ENCODE measurements around the gene MTHFR. TPM values are rescaled to one million over a fixed set of nuclear protein-coding genes. Genes with fewer than 3 reads are reported as not detected.

MTHFR gene
- total RNA-seq, 1 experiment from 2014 or later, result 22.2 TPM

DNA sequence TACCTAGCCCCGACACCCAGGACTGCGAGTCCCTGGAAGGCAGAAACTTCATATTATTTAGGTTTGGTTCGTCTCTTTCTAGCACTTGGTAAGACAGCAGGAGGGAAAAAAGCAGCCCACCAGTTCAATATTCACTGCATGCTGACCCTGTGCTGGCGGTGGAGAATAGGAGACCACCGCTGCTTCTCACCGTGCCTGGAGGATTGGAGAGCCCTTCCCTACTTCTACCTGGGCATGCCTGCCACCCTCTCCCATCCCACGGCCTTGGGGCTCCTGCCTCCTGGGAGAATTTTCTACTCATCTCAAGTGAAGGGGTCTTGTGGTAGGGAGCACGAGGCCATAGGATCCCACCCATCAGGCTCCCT, 5.4 kb downstream of the MTHFR start:
- Histone ChIP-seq H3F3A (ENCODE audit: insufficient read depth, low read depth) (peaks cover 8% of the 10 kb centered on the region; the same call in 1 of the 2 replicates), H3K36me3 (ENCODE audit: low read depth) (no peaks in the 10 kb centered on the region), H3K4me2 (no peak overlapping the region), H4K20me1 (ENCODE audit: insufficient read depth) (no peaks in the 10 kb centered on the region), H3K9me3 (ENCODE audit: insufficient read depth, low read depth) (no peaks in the 10 kb centered on the region), H3K27me3 (ENCODE audit: insufficient read depth, low read depth) (no peaks in the 10 kb centered on the region), H3K4me1 (replicated peaks; ENCODE audit: insufficient read depth) (peaks cover 10% of the 10 kb centered on the region; the same call in 1 of the 2 replicates), H3K27ac (no peak overlapping the region), H2AFZ (no peak overlapping the region), H3K4me3 (no peak overlapping the region), H3K9me2 (ENCODE audit: insufficient read depth) (no peaks in the 10 kb centered on the region), H3K79me2 (ENCODE audit: low read depth) (no peaks in the 10 kb centered on the region)
- intact Hi-C loops (cut with micrococcal nuclease; ENCODE audit: unreplicated experiment), result no loop called here
- TF ChIP-seq CTCF (conservative IDR thresholded peaks at IDR 0.05), result no peak
- TF ChIP-seq EZH2 (IDR thresholded peaks at IDR 0.05; ENCODE audit: low read depth), result no peak
- ChIA-PET CTCF (no interaction called here), POLR2A (ENCODE audit: unreplicated experiment) (no interaction called here)
- no peak for DNase-seq
- no TSS peak for BruUV-seq (replicated peaks)

GRCh38 chr1:11799896-11800295, 5.9 kb downstream of the MTHFR start:
- TF ChIP-seq EZH2 (IDR thresholded peaks at IDR 0.05; ENCODE audit: low read depth) (no peak), CTCF (conservative IDR thresholded peaks at IDR 0.05) (no peak)
- intact Hi-C loops (cut with micrococcal nuclease; ENCODE audit: unreplicated experiment), result no loop called here
- Histone ChIP-seq H3K27me3 (ENCODE audit: insufficient read depth, low read depth) (no peaks in the 10 kb centered on the region), H3K9me2 (ENCODE audit: insufficient read depth) (no peaks in the 10 kb centered on the region), H3F3A (ENCODE audit: insufficient read depth, low read depth) (peaks cover 4% of the 10 kb centered on the region; the same call in 1 of the 2 replicates), H4K20me1 (ENCODE audit: insufficient read depth) (no peaks in the 10 kb centered on the region), H3K27ac (no peak overlapping the region), H3K36me3 (ENCODE audit: low read depth) (no peaks in the 10 kb centered on the region), H2AFZ (no peak overlapping the region), H3K4me1 (replicated peaks; ENCODE audit: insufficient read depth) (peaks cover 10% of the 10 kb centered on the region; the same call in 1 of the 2 replicates), H3K79me2 (ENCODE audit: low read depth) (no peaks in the 10 kb centered on the region), H3K4me2 (no peak overlapping the region), H3K9me3 (ENCODE audit: insufficient read depth, low read depth) (no peaks in the 10 kb centered on the region), H3K4me3 (no peak overlapping the region)
- BruUV-seq (replicated peaks), result no TSS peak
- CTCF ChIA-PET, result no interaction called here
- DNase-seq, result no peak
- POLR2A ChIA-PET (ENCODE audit: unreplicated experiment), result no interaction called here

DNA sequence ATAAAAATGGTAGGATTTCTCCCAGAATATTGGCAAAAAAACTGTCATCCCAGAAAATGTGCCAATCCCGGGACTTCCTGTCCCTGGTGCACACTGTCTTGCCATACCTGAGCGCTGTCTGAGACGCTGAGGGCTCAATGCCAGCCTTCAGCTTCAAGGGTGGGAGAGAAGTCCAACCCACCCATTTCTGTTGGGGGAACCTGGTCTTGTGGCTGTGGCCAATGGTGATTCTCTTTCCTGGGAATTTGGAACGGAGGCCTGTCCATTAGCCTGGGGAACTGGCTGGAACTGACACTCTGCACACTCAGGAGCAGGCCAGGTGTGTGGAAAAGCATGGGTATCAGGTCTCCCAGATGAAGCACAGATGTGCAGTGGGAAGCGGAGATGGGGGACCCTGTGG, 6.7 kb downstream of the MTHFR start:
- Histone ChIP-seq H3K27ac (no peak overlapping the region), H3K4me1 (replicated peaks; ENCODE audit: insufficient read depth) (peaks cover 4% of the 10 kb centered on the region; the same call in 1 of the 2 replicates), H3K9me2 (ENCODE audit: insufficient read depth) (no peaks in the 10 kb centered on the region), H2AFZ (no peak overlapping the region), H3K79me2 (ENCODE audit: low read depth) (no peaks in the 10 kb centered on the region), H3K4me2 (no peak overlapping the region), H4K20me1 (ENCODE audit: insufficient read depth) (no peaks in the 10 kb centered on the region), H3K27me3 (ENCODE audit: insufficient read depth, low read depth) (no peaks in the 10 kb centered on the region), H3F3A (ENCODE audit: insufficient read depth, low read depth) (no peaks in the 10 kb centered on the region), H3K36me3 (ENCODE audit: low read depth) (no peaks in the 10 kb centered on the region), H3K4me3 (no peak overlapping the region), H3K9me3 (ENCODE audit: insufficient read depth, low read depth) (no peaks in the 10 kb centered on the region)
- TF ChIP-seq EZH2 (IDR thresholded peaks at IDR 0.05; ENCODE audit: low read depth) (no peak), CTCF (conservative IDR thresholded peaks at IDR 0.05) (no peak)
- BruUV-seq (replicated peaks), result no TSS peak
- CTCF ChIA-PET, result no interaction called here
- POLR2A ChIA-PET (ENCODE audit: unreplicated experiment), result no interaction called here
- no peak for DNase-seq
- intact Hi-C loops (cut with micrococcal nuclease; ENCODE audit: unreplicated experiment), result no loop called here

Data from PC-9 (cell line).